A549 treated with RU486 at 1 μM for 4 hours (cell line): ENCODE data around the gene NGEF. TPM values are rescaled to one million over a fixed set of nuclear protein-coding genes. Genes with fewer than 3 reads are reported as not detected.

Experiments
- total RNA-seq: library from RNA; stranded (reverse); fragments of 200-300 nt; extraction: Qiagen RNA extraction; gene quantifications from 5 replicates; pipeline ENCODE4 v1.2.3, GENCODE V29; 2022; ENCODE audit warnings: low read depth

The NGEF gene
- 15.4 to 20.7 TPM (median 16.8 TPM) in 5 replicates for total RNA-seq

GRCh38 chr2:233013027-233013461, at the start of gene NGEF:
NGEF (minus strand) TSS chr2:233013256; CDS start chr2:232974890, 38,366 bp downstream.

DNA sequence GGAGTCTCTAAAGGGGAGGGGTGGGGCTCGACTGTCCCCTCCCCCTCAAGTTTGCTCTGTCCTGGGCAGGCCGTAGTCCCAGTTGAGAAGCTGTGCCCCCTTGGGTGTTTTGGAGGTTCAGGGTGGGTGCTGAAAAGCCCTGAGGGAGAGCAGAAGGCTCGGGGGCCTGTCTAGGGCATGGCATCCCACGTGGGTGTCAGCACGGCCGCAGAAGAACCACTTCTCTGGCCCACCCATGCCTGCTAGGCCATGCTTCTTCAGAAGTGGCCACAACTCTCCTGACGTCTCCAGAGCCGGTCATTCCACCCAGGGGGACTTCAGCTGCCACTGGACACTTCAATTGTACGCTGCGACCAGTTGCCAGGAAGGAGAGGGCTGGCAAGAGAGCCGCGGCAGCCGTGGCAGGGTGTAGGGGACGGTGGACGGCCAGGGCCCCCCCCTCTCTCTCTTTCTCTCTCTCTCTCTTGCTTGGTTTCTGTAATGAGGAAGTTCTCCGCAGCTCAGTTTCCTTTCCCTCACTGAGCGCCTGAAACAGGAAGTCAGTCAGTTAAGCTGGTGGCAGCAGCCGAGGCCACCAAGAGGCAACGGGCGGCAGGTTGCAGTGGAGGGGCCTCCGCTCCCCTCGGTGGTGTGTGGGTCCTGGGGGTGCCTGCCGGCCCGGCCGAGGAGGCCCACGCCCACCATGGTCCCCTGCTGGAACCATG, 46.9 kb upstream of the NGEF start, which contains the start of gene INPP5D:
Gene INPP5D, plus strand, starts transcription at position 546 of the 704 bp plus-strand sequence. Its CDS starts 137 bp downstream, at position 683.

DNA sequence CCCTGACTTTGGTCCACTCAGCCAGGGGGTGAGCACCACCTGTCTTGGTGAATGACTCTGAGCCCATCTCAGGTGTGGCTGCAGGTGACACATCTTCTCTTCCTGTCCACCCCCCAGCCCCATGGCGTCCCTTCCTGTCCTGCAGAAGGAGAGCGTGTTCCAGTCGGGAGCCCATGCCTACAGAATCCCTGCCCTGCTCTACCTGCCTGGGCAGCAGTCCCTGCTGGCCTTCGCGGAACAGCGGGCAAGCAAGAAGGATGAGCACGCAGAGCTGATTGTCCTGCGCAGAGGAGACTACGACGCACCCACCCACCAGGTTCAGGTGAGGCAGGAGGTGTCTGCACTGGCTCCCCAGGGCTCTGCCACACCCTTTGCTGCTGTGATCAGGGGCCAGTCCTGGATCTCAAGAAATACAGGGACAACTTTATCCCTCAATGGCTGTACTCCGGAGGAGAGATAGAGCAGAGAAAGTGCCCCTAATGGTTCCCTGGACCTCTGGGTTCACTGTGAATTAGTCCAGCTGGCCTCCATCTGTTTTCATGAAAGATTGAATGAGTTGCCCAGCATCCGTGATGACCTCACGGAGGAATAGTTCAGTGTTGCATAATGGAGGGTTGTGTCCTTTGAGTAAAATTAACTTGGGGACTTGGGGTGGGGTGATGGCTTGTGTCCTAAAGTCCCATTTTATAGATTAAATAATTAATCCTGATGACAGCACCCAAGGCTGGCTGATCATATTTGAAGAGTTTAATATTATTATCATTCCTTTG, 19.7 kb upstream of the NGEF start, which contains the start of gene NEU2:
Gene NEU2, plus strand, starts transcription at position 122 of the 770 bp plus-strand sequence. Its CDS starts 0 bp downstream, at position 122.

DNA sequence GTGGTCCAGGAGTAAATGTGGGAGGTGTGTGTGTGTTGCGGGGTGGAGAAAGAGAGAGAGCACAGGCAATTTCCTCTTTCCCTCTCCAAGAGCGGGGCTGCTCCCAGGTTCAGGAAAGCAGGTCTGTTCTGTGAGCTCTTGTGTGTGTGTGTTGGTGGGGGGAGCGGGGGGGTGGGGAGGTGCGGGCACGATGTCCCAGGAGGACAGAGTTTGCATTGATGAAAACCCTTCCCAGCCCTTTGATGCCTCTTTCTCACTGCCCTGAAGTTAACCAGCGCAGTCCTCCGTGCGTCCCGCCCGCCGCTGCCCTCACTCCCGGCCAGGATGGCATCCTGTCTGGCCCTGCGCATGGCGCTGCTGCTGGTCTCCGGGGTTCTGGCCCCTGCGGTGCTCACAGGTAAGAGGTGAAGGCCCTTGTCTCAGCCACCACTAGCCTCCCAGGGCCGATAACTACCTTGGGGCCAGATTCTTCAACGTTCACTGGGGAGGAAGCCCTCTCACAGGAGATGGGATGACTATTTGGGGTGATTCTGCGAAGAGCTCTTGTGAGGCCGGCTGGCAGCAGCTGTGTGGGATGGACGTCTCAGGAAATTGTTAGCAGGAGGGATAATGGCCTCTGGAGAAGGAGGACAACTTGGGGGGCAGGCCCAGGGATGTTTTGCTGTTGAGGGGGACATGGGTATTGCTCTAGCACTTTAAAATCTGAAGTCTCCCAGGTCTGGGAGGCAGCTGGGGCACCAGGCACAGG, 142.9 kb downstream of the NGEF start, which contains the start of gene SNORC:
Gene SNORC, plus strand, starts transcription at position 247 of the 748 bp plus-strand sequence. Its CDS starts 78 bp downstream, at position 325.

Other genes with a start within 250 kb of the NGEF start
- not detected in 5 replicates for gene KCNJ13, start 236.7 kb downstream of the NGEF start, total RNA-seq
- 5.3 to 15.8 TPM (median 9.8 TPM) in 5 replicates for gene SNORC, start 143.0 kb downstream of the NGEF start, total RNA-seq
- not detected in 5 replicates for gene NEU2, start 19.4 kb upstream of the NGEF start, total RNA-seq
- 0.43 to 1.4 TPM (median 0.51 TPM) in 5 replicates for gene INPP5D, start 47.1 kb upstream of the NGEF start, total RNA-seq
- gene ATG16L1, start 238.4 kb upstream of the NGEF start, total RNA-seq: 43.1 to 49.5 TPM (median 48.6 TPM) in 5 replicates